Non-pigmented ciliary epithelial cell (primary cell): Measurements from ENCODE around the gene ABRACL.

Experiments used
- DNase-seq: peaks from one replicate; pipeline ENCODE4 v3.0.0-alpha.2; 2010; ENCODE audit warnings: low read depth

ABRACL gene

GRCh38 chr6:139054001-139054400 lies 25.5 kb downstream of the ABRACL start:
- DNase-seq: no peak

GRCh38 chr6:139055709-139056108 lies 27.2 kb downstream of the ABRACL start:
- no peak for DNase-seq

- DNase-seq: no peak
Measured at GRCh38 chr6:139058029-139058428, 29.5 kb downstream of the ABRACL start.

- peak; percentile 37 for DNase-seq
Measured at GRCh38 chr6:139060332-139060731, 31.8 kb downstream of the ABRACL start.

GRCh38 chr6:139062932-139063646 lies 34.5 kb downstream of the ABRACL start:
- no peak for DNase-seq

GRCh38 chr6:139064981-139065665 lies 36.6 kb downstream of the ABRACL start:
- no peak for DNase-seq

GRCh38 chr6:139066080-139066479 lies 37.5 kb downstream of the ABRACL start:
- DNase-seq: no peak

GRCh38 chr6:139068846-139069245 lies 40.3 kb downstream of the ABRACL start:
- DNase-seq: no peak

- DNase-seq: no peak
Measured at GRCh38 chr6:139073118-139073517, 44.6 kb downstream of the ABRACL start.

GRCh38 chr6:139079018-139079417 lies 50.5 kb downstream of the ABRACL start:
- DNase-seq: no peak

- no peak for DNase-seq
Measured at GRCh38 chr6:139080255-139080920, 51.8 kb downstream of the ABRACL start.

- no peak for DNase-seq
Measured at GRCh38 chr6:139081471-139081870, 52.9 kb downstream of the ABRACL start.

GRCh38 chr6:139082370-139082769 lies 53.8 kb downstream of the ABRACL start:
- no peak for DNase-seq

GRCh38 chr6:139091826-139092225 lies 63.3 kb downstream of the ABRACL start:
- DNase-seq: no peak
